Breast epithelium (tissue), 4 donors: ENCODE results near the gene ANAPC4. TPM values are rescaled to one million over a fixed set of nuclear protein-coding genes. Genes with fewer than 3 reads are reported as not detected.

Experiments
- DNase-seq, 2 donors: peaks; one replicate each; pipeline ENCODE4 v3.0.0-alpha.2; 2019; ENCODE audit warnings: low spot score in 2 of 2
- H3K27ac ChIP-seq, 2 donors: fragments of 200-600 bp; sonication (generic) in 1 of 2; one replicate each; pipeline ENCODE4 v1.5.1; 2016 to 2019; ENCODE audit warnings: mild to moderate bottlenecking in 1 of 2
- H3K27me3 ChIP-seq, 2 donors: fragments of 200-600 bp; sonication (generic) in 1 of 2; one replicate each; pipeline versions ENCODE4 v1.5.1 to v1.6.0; 2017 to 2019; ENCODE audit warnings: control low read depth in 1 of 2, mild to moderate bottlenecking in 1 of 2
- H3K36me3 ChIP-seq: fragments of 200-600 bp; one replicate; pipeline ENCODE4 v1.5.1; 2019
- H3K4me1 ChIP-seq, 2 donors: fragments of 200-600 bp; sonication (generic); one replicate each; pipeline ENCODE4 v1.5.1; 2016 to 2019; ENCODE audit warnings: control low read depth in 1 of 2
- H3K4me3 ChIP-seq, 3 donors: fragments of 200-600 bp; sonication (generic); 1 replicate in 2 of 3; 2 replicates in 1 of 3; pipeline ENCODE4 v1.5.1; 2016 to 2019; ENCODE audit warnings: mild to moderate bottlenecking in 3 of 3, moderate library complexity in 2 of 3
- H3K9me3 ChIP-seq, 2 donors: fragments of 200-600 bp; sonication (generic) in 1 of 2; one replicate each; pipeline ENCODE4 v1.5.1; 2016 to 2019; ENCODE audit warnings: control low read depth in 1 of 2
- POLR2A ChIP-seq: fragments of 450-650 bp; IDR thresholded peaks from one replicate; pipeline ENCODE4 v1.6.1; 2016; ENCODE audit warnings: antibody characterized with exemption, mild to moderate bottlenecking, moderate library complexity
- POLR2AphosphoS5 ChIP-seq, 3 donors: sonication (generic); formaldehyde crosslinking; IDR thresholded peaks; one replicate each; pipeline ENCODE4 v1.6.1; 2017; ENCODE audit warnings: antibody characterized with exemption in 3 of 3
- intact Hi-C: fragments of 100-400 bp; cut with DNase I; formaldehyde crosslinking; loops from one replicate; pipeline ENCODE4 v1.15.1; 2023; ENCODE audit warnings: low total_unique reads
- total RNA-seq, 3 donors: library from RNA; depleted of rRNA; stranded (reverse); fragments of >200 nt; gene quantifications; one replicate each; pipeline ENCODE4 v1.1.0, GENCODE V29; 2016
- TF ChIP-seq, protein P1 (sequence below), 3 donors: fragments of 450-650 bp; IDR thresholded peaks; one replicate each; pipeline ENCODE4 v1.5.1; 2016 to 2017; ENCODE audit warnings: antibody characterized with exemption in 3 of 3, mild to moderate bottlenecking in 3 of 3, moderate library complexity in 3 of 3

ANAPC4 gene
- total RNA-seq, 3 donors from 2014 or later: 34.6 to 59.7 (median 36.1) TPM

DNA sequence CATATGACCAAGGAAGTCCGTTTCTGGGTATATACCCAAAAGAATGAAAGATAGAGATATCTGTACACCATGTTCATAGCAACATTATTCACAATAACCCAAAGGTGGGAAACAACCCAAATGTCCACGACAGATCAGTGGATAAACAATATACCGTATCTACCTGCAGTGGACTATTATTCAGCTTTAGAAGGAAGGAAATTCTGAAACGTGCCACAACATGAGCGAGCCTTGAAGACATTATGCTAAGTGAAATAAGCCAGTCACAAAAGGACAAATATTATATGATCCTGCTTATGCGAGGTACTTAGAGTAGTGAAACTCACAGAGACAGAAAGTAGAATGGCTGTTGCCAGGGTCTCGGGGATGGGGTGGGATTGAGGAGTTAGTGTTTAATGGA, 75.0 kb downstream of the ANAPC4 start:
- no peak for DNase-seq
- Histone ChIP-seq H3K36me3 (no peaks in the 10 kb centered on the region), H3K4me1 (no peaks in the 10 kb centered on the region), H3K27me3 (no peaks in the 10 kb centered on the region), H3K4me3 (no peak overlapping the region), H3K9me3 (no peaks in the 10 kb centered on the region), H3K27ac (no peak overlapping the region)
- intact Hi-C loops: no loop called here
- no peak for TF ChIP-seq POLR2A
- TF ChIP-seq, protein P1, sequence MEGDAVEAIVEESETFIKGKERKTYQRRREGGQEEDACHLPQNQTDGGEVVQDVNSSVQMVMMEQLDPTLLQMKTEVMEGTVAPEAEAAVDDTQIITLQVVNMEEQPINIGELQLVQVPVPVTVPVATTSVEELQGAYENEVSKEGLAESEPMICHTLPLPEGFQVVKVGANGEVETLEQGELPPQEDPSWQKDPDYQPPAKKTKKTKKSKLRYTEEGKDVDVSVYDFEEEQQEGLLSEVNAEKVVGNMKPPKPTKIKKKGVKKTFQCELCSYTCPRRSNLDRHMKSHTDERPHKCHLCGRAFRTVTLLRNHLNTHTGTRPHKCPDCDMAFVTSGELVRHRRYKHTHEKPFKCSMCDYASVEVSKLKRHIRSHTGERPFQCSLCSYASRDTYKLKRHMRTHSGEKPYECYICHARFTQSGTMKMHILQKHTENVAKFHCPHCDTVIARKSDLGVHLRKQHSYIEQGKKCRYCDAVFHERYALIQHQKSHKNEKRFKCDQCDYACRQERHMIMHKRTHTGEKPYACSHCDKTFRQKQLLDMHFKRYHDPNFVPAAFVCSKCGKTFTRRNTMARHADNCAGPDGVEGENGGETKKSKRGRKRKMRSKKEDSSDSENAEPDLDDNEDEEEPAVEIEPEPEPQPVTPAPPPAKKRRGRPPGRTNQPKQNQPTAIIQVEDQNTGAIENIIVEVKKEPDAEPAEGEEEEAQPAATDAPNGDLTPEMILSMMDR (IDR thresholded peaks at IDR 0.05): no peak
- no peak for TF ChIP-seq POLR2AphosphoS5 (IDR thresholded peaks at IDR 0.05)

- DNase-seq: no peak
Measured at GRCh38 chr4:25454476-25454875, 77.4 kb downstream of the ANAPC4 start.

DNA sequence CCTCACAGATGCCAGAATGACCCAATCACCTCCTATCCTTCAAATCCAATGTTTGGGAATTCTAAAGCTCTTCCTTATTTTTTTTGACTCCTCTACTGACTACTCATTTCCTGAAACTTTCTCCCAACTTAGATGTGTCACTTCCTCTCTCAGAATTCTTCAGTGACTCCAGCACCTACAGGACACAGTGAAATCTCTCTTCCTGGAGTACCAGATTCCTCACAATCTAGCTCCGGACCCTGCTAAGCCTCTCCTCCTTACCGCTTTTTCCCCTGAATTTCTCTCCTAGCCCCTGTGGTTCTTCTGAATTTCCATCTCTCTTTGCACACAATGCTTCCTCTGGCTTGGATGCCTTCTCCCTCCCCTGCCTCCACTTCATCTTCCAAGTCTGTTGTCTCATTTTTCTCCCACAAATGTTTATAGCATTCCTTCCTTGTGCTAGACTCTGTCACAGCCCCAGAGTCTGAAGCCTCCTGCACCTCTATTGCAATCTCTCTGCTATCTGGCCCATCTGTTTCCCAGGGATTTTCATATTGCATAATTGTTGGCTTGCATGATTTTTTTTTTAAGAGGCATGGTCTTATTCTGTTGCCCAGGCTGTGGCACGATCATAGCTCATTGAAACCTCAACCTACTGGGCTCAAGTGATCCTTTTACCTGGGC, 80.1 kb downstream of the ANAPC4 start:
- intact Hi-C loops: no loop called here
- no peaks in the 10 kb centered on the region for H3K27me3 ChIP-seq
- TF ChIP-seq POLR2AphosphoS5 (IDR thresholded peaks at IDR 0.05) (no peak), POLR2A (no peak)
- TF ChIP-seq, protein P1 (IDR thresholded peaks at IDR 0.05): no peak
- no peaks in the 10 kb centered on the region for H3K36me3 ChIP-seq
- H3K9me3 ChIP-seq: no peaks in the 10 kb centered on the region
- DNase-seq: no peak
- H3K4me1 ChIP-seq: no peaks in the 10 kb centered on the region
- H3K4me3 ChIP-seq: no peak overlapping the region
- H3K27ac ChIP-seq: no peak overlapping the region

More at GRCh38 chr4:25454476-25454875, 77.4 kb downstream of the ANAPC4 start:
- TF ChIP-seq POLR2AphosphoS5 (IDR thresholded peaks at IDR 0.05): no peak
- no peak for TF ChIP-seq POLR2A
- TF ChIP-seq, protein P1 (IDR thresholded peaks at IDR 0.05): no peak
- H3K4me1 ChIP-seq: no peaks in the 10 kb centered on the region
- no peaks in the 10 kb centered on the region for H3K9me3 ChIP-seq
- H3K27ac ChIP-seq: no peak overlapping the region
- intact Hi-C loops: no loop called here
- no peaks in the 10 kb centered on the region for H3K27me3 ChIP-seq
- H3K36me3 ChIP-seq: no peaks in the 10 kb centered on the region
- H3K4me3 ChIP-seq: no peak overlapping the region

- Histone ChIP-seq H3K36me3 (no peaks in the 10 kb centered on the region), H3K27ac (no peak overlapping the region), H3K27me3 (no peaks in the 10 kb centered on the region), H3K9me3 (peaks cover 0 to 2% of the 10 kb centered on the region in 2 donors), H3K4me1 (no peaks in the 10 kb centered on the region), H3K4me3 (no peak overlapping the region)
- TF ChIP-seq POLR2AphosphoS5 (IDR thresholded peaks at IDR 0.05) (no peak), POLR2A (no peak)
- TF ChIP-seq, protein P1 (IDR thresholded peaks at IDR 0.05): no peak
- no peak for DNase-seq
- intact Hi-C loops: no loop called here
Measured at GRCh38 chr4:25466966-25467697, 90.1 kb downstream of the ANAPC4 start.

DNA sequence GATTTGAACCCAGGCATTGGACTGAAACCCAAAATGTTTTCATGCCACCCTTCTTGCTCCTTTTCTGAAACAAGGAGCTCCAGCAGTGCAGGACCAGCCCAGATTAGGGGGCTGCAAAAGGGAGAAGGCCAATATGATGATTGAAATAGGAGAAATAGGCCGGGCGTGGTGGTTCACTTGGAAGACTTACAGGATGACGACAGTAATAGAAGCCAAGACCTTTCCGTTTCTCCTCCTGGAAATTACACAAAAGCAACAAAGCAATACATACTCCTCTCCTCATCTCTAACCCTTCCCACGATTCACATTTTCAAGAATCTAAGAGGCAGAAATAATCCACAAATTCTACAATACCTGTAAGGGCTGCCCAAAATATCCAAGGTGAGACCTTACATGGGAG, 90.8 kb downstream of the ANAPC4 start:
- H3K4me3 ChIP-seq: no peak overlapping the region
- H3K27ac ChIP-seq: no peak overlapping the region
- intact Hi-C loops: loop anchor here (2.0 kb wide), 1 partner anchor 145 kb away; no protein-coding TSS in a partner anchor
- peaks cover 0 to 2% of the 10 kb centered on the region in 2 donors for H3K9me3 ChIP-seq
- H3K27me3 ChIP-seq: no peaks in the 10 kb centered on the region
- no peaks in the 10 kb centered on the region for H3K4me1 ChIP-seq
- TF ChIP-seq, protein P1 (IDR thresholded peaks at IDR 0.05): no peak
- TF ChIP-seq POLR2A (no peak), POLR2AphosphoS5 (IDR thresholded peaks at IDR 0.05) (no peak)
- no peak for DNase-seq
- H3K36me3 ChIP-seq: no peaks in the 10 kb centered on the region
